G401 (cell line): ENCODE measurements around the gene ACAA1. TPM values are rescaled to one million over a fixed set of nuclear protein-coding genes. Genes with fewer than 3 reads are reported as not detected.
A peak's percentile ranks its signal among the peaks of the same experiment; 100 is the strongest.
"Not testable (repeated sequence)": the region's sequence is repeated elsewhere in the genome, so short reads cannot be mapped to it uniquely, and the experiment has no call there.

ENCODE experiments used
- DNase-seq: peaks from one replicate; pipeline ENCODE4 v3.0.0-alpha.2; 2015; ENCODE audit warnings: low spot score
- in situ Hi-C: cut with HindIII; loops from 2 replicates; pipeline ENCODE4 v1.10.0; 2016; ENCODE audit warnings: low sequenced_read_pairs, mixed read lengths
- total RNA-seq: library from RNA; depleted of rRNA; stranded (reverse); fragments of >200 nt; shearing (Covaris generic); gene quantifications from 2 replicates; pipeline ENCODE4 v1.2.3, GENCODE V29; 2014; rRNA removed

ACAA1 gene, protein sequence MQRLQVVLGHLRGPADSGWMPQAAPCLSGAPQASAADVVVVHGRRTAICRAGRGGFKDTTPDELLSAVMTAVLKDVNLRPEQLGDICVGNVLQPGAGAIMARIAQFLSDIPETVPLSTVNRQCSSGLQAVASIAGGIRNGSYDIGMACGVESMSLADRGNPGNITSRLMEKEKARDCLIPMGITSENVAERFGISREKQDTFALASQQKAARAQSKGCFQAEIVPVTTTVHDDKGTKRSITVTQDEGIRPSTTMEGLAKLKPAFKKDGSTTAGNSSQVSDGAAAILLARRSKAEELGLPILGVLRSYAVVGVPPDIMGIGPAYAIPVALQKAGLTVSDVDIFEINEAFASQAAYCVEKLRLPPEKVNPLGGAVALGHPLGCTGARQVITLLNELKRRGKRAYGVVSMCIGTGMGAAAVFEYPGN
- total RNA-seq, result 52.7 and 58.6 TPM in 2 replicates

GRCh38 chr3:38136777-38137614 lies at the start of gene ACAA1:
ACAA1 (minus strand) TSS chr3:38137127; CDS start chr3:38137035, 92 bp downstream.
- peak; percentile 100 for DNase-seq
- in situ Hi-C loops, result no loop called here

GRCh38 chr3:38177181-38177580 lies 40.3 kb upstream of the ACAA1 start:
- DNase-seq, result no peak
- in situ Hi-C loops, result no loop called here

DNA sequence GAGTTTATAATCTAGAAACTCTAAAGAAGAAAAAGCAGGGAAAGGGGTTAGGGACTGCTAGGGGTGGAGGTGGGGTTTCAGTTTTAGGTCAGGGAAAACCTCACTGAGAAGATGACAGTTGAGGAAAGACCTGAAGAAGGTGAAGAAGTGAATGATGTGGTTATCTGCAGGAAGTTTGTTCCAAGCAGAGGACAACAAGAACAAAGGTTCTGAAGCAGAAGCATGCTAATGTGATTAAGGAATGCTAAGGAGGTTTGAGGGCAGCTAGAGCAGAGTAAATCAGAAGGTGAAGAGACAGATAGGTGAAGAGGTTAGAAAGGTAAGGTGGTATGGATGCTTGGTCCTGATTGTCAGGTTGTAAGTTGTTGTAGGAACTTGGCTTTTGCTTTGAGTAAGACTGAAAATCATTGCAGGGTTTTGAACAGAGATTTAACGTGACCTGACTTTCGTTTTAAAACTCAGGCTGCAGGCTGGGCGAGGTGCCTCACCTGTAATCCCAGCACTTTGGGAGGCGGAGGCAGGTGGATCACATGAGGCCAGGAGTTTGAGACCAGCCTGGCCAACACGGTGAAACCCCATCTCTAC lies 37.0 kb upstream of the ACAA1 start:
- in situ Hi-C loops, result no loop called here
- no peak for DNase-seq

DNA sequence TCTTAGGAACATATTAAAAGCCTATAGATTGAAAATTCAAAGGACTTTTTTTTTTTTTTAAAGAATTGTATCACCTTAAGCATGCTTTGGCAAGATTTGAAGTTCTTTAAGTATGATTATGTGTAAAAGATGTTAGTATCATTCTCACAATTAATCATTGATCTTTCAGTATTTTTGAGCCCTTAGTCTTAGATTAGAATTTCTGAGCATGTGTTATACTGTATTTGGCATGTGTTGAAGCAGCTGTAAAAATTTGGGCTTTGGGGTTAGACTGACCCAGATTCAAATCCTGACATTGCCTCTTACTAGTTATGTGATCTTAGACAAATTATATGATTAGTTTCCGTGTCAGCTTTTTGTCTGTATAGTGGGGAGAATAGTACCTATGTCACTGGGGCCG lies 34.7 kb upstream of the ACAA1 start:
- in situ Hi-C loops, result no loop called here
- DNase-seq, result no peak

DNA sequence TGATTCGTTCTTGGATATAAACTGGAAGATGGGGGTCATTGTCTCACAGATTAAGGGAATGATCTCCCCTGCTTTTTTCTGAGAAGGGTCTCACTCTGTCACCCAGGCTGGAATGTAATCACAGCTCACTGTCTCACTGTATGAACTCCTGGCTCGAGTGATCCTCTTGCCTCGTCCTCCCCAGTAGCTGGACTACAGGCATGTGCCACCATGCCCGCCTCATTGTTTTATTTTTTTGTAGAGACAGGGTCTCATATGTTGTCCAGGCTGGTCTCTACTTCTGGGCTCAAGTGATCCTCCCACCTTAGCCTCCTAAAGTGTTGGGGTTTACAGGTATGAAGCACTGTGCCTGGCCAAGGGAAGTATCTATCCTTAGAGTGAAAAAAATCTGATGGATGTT lies 33.8 kb upstream of the ACAA1 start:
- DNase-seq, result no peak
- in situ Hi-C loops, result no loop called here

GRCh38 chr3:38169027-38169317 lies 32.0 kb upstream of the ACAA1 start:
- in situ Hi-C loops, result no loop called here
- DNase-seq, result no peak

- DNase-seq, result no peak
- in situ Hi-C loops, result no loop called here
These were observed 31.5 kb upstream of the ACAA1 start for GRCh38 chr3:38168151-38169026.

DNA sequence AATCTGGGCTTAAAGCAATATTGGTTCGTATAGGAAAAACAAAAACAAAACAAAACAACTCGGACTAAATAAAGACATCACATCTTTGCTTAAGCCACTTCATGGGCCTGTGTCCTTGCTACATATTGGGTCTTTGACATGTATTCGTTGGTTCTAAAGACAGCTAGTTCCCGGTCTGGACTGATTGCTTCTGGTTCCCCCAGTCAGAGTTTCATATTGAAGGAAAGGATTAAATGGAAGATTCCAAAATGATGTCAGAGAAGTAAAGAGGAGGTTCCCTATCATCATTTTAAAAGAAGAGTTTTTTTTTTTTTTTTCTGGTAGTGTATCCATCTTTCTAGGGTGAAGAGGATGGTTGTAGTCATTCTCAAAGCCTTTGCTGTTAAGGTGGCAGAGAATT lies 30.7 kb upstream of the ACAA1 start:
- DNase-seq, result no peak
- in situ Hi-C loops, result no loop called here

DNA sequence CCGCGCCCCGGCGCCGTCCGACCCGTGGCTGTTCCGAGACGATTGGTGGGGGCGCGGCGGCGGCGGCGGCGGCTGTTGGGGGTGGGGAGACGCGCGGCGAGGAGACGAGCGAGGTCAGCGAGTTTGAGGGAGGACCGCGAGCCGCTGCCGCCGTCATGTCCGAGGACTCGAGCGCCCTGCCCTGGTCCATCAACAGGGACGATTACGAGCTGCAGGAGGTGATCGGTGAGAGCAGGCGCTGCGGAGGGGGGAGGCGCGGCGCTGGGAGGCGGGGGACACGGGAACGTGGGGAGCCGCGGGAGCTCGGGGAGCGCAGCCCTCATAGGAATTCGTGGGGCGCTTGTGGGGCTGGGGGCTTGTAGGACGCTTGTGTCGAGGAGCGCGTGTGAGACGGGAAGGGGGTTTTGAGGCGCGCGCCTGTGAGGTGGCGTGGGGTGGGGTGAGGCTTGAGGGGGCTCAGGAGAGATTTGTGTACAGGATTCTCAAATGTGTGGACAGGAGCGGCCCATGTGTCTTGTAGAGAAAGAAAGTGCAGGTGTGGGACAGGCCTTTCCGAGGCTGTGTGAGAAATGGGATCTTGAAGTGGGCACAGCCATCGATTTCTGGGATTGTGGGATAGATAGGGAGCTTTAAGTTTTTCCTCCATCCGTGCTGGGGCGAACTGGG lies 28.9 kb upstream of the ACAA1 start:
- in situ Hi-C loops, result no loop called here
- peak; percentile 25 for DNase-seq

DNA sequence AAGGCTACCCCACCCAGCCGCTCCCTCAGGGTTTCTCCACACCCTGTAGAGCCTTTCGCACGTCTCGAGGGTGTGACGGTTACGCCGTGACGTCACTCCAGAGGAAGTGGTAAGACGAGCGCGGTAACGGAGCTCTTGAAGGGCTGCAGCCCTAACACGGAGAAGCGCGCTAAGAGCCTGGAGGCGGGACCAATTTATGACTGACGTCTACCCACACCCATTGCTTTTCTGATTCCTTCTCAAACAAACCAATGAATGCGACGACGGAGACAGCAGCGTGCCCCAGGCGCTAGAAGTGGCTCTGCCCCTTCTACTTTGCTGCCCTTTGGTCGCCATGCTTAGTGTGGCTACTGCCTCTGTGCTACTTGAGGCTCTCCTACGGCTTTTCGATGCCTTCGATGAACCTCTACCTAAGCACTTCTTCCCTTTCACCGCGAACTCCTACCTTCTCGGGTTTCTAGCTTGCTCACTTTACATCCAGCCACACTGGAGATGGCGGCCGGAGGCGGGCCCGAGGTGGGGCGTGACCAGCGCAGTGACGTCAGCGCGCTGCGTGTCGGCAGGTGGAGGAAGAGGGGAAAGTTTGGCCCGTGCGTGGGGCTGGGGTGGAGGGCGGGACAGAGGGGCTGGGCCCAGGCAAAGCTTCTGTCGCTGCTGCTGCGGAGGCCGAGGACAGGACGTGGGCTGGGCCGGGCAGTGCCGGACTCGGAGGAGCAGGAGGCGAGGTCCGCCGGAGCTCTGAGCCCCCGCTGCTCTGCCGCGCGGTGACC lies 28.2 kb upstream of the ACAA1 start, which contains the start of gene OXSR1:
Gene OXSR1, plus strand, starts transcription at position 586 of the 770 bp plus-strand sequence. CDS start 340 bp downstream, outside the sequence.
- in situ Hi-C loops, result no loop called here
- peak; percentile 100 for DNase-seq

DNA sequence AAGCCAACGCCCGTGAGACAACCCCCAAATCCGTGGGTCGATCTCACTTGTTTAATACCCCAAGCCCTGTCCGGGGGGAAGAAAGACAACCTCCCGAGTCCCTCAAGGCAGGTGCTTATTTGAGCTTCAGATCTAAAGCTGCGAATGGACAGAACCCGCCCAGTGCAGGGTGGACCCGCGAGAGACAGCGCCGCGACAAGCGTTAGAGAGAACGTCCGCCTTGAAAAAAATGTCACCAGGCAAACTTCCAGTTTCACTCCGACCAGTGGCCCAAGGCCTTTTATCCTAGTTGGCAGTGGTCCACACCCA lies 27.7 kb upstream of the ACAA1 start:
- in situ Hi-C loops, result no loop called here
- DNase-seq, result no peak

DNA sequence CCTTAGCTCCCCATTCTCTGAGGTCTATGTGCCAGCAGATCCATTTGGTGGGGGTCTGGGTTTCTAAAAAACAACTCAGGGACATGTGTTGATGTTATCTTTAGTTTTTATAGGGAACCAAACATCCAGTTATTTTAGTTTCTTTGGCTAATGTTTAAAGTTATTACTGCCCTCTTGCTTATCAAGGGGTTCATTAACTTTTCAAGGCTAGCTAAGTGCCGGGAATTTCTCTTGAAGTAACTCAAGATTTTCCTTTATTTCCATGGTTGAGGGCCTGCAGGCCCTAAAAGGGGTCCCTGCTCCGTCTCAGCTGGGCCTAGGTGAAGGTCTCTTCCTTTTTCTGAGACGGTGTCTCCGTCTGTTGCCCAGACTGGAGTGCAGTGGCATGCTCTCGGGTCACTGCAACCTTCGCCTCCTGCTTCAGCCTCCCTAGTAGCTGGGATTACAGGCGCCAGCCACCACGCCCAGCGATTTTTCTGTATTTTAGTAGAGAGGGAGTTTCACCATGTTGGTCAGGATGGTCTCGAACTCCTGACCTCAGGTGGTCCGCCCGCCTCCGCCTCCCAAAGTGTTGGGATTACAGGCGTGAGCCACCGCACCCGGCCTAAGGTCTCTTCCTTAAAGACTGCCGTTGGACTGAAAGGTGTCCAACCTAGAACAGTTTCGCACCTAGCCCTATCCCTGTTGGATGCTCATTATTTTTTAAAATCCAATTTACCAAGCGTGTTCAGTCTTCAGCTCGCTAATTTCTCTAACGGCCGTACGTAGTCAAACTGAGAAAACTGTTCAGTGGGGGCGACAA lies 27.1 kb upstream of the ACAA1 start:
- in situ Hi-C loops, result no loop called here
- DNase-seq, result no peak

GRCh38 chr3:38163117-38163840 lies 26.4 kb upstream of the ACAA1 start:
- in situ Hi-C loops, result no loop called here
- no peak for DNase-seq

DNA sequence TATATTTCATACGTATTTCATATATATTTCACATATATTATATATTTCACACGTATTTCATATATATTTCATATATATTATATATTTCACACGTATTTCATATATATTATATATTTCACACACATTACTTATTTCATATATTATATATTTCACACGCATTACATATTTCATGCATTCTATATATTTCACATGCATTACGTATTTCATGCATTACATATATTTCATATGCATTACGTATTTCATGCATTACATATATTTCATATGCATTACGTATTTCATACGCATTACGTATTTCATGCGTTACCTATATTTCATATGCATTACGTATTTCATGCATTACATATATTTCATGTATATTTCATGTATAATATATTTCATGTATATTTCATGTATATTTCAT lies 23.8 kb upstream of the ACAA1 start:
- in situ Hi-C loops, DNase-seq: not testable (repeated sequence)

DNA sequence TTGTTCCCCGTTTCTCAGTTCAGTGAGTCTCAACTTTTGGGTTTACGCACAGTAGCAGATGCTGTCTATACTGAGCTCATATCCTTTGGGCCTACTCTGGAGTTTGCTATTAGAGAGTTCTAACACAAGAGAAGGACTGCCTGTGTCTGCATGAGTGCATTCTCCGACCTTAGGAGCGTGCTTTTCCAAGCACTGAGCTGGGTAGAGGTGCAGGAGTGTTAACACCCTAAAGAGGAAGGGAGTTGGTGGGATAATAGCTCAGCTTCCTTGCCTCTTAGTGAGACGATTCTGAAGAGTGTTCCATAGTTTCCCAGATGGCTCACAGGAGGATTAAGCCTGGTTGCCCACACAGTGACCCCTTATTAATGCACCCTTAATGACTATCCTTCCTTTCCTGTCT lies 21.5 kb upstream of the ACAA1 start:
- in situ Hi-C loops, result no loop called here
- no peak for DNase-seq

- peak; percentile 47 for DNase-seq
- in situ Hi-C loops, result no loop called here
These were observed 20.7 kb upstream of the ACAA1 start for GRCh38 chr3:38157595-38157994.

- DNase-seq, result no peak
- in situ Hi-C loops, result no loop called here
These were observed 20.2 kb upstream of the ACAA1 start for GRCh38 chr3:38157117-38157516.
